ENCODE data around the gene PRTN3.
"Not testable (repeated sequence)": the region's sequence is repeated elsewhere in the genome, so short reads cannot be mapped to it uniquely, and the experiment has no call there.

The PRTN3 gene

GRCh38 chr19:849195-849594 lies 8.4 kb downstream of the PRTN3 start:
- not testable (repeated sequence) for DNase-seq

- DNase-seq: no peak
Measured at GRCh38 chr19:850221-850978, 9.6 kb downstream of the PRTN3 start.

GRCh38 chr19:850979-851335 lies 10.2 kb downstream of the PRTN3 start:
- no peak for DNase-seq

- no peak for DNase-seq
Measured at GRCh38 chr19:852136-853013, 11.6 kb downstream of the PRTN3 start, which contains the start of gene ELANE. Gene ELANE (plus strand): TSS chr19:852303. CDS start chr19:852329, 26 bp downstream.

GRCh38 chr19:853014-853585 lies 12.3 kb downstream of the PRTN3 start:
- DNase-seq: no peak

GRCh38 chr19:853614-854220 lies 12.9 kb downstream of the PRTN3 start:
- DNase-seq: not testable (repeated sequence)

- no peak for DNase-seq
Measured at GRCh38 chr19:854549-854948, 13.8 kb downstream of the PRTN3 start.

GRCh38 chr19:855142-855541 lies 14.3 kb downstream of the PRTN3 start:
- DNase-seq: no peak

GRCh38 chr19:855566-856120 lies 14.8 kb downstream of the PRTN3 start:
- DNase-seq: no peak

- no peak for DNase-seq
Measured at GRCh38 chr19:858284-858683, 17.5 kb downstream of the PRTN3 start.

GRCh38 chr19:858868-859843 lies 18.4 kb downstream of the PRTN3 start, which contains the start of gene CFD:
Gene CFD (plus strand): TSS chr19:859664. CDS start chr19:859690, 26 bp downstream.
- peak in 1 of 2 donors; percentile 56 for DNase-seq

GRCh38 chr19:861141-861755 lies 20.4 kb downstream of the PRTN3 start:
- no peak for DNase-seq

- DNase-seq: peak; percentile 73 to 74
Measured at GRCh38 chr19:861756-862580, 21.2 kb downstream of the PRTN3 start.

GRCh38 chr19:862581-863314 lies 21.9 kb downstream of the PRTN3 start:
- DNase-seq: peak; percentile 82 to 85

GRCh38 chr19:863315-863620 lies 22.5 kb downstream of the PRTN3 start:
- no peak for DNase-seq

- DNase-seq: no peak
Measured at GRCh38 chr19:866769-867300, 26.0 kb downstream of the PRTN3 start.

GRCh38 chr19:867301-867793 lies 26.5 kb downstream of the PRTN3 start:
- DNase-seq: no peak

GRCh38 chr19:867855-868457 lies 27.2 kb downstream of the PRTN3 start:
- no peak for DNase-seq

All from CD4-positive, alpha-beta T cell treated with Interferon alpha-2 for 1 hour (primary cell).